ENCODE measurements around the gene RPS14.
"Not testable (repeated sequence)": the region's sequence is repeated elsewhere in the genome, so short reads cannot be mapped to it uniquely, and the experiment has no call there.

Gene RPS14

GRCh38 chr5:150484964-150485692 is 35.6 kb upstream of the RPS14 start:
- DNase-seq (ENCODE audit: extremely low spot score): no peak
- POLR2A ChIA-PET: interaction anchor here (1.0 to 1.4 kb wide), 5 partner anchors 13 to 216 kb away, joined by 3 to 4 read pairs (median 4); partner anchors contain the start of gene RBM22
- TF ChIP-seq HDGF (IDR thresholded peaks at IDR 0.05; ENCODE audit: borderline replicate concordance): no peak
- TF ChIP-seq L3MBTL2 (conservative IDR thresholded peaks at IDR 0.05): peak; percentile 49; the same call in 1 of the 2 replicates
- CTCF ChIA-PET: interaction anchor here (0.6 to 0.9 kb wide), 2 partner anchors 26 to 104 kb away, joined by 3 to 8 read pairs; no protein-coding TSS in a partner anchor

- ChIA-PET POLR2A (interaction anchor here (0.5 to 1.5 kb wide), 4 partner anchors 25 to 853 kb away, joined by 3 read pairs; partner anchors contain the start of gene RBM22), CTCF (interaction anchor here (0.5 to 1.0 kb wide), 2 partner anchors 42 to 1286 kb away, joined by 3 read pairs; no protein-coding TSS in a partner anchor)
- no peak for DNase-seq (ENCODE audit: extremely low spot score)
- no peak for TF ChIP-seq CTBP1 (IDR thresholded peaks at IDR 0.05; ENCODE audit: borderline replicate concordance)
- no peak for TF ChIP-seq NFRKB (IDR thresholded peaks at IDR 0.05)
- no peak for TF ChIP-seq PKNOX1 (IDR thresholded peaks at IDR 0.05)
- no peak for TF ChIP-seq HDGF (IDR thresholded peaks at IDR 0.05; ENCODE audit: borderline replicate concordance)
- no peak for TF ChIP-seq FOXK2 (IDR thresholded peaks at IDR 0.05)
- no peak for TF ChIP-seq SP1 (IDR thresholded peaks at IDR 0.05)
- no peak for TF ChIP-seq FOXA1 (IDR thresholded peaks at IDR 0.05)
- no peak for TF ChIP-seq L3MBTL2 (conservative IDR thresholded peaks at IDR 0.05)
- TF ChIP-seq TARDBP (IDR thresholded peaks at IDR 0.05): no peak
- no peak for TF ChIP-seq SUZ12 (IDR thresholded peaks at IDR 0.05)
- no peak for TF ChIP-seq ARNT (IDR thresholded peaks at IDR 0.05)
Observed at GRCh38 chr5:150481972-150482406, 32.5 kb upstream of the RPS14 start.

DNA sequence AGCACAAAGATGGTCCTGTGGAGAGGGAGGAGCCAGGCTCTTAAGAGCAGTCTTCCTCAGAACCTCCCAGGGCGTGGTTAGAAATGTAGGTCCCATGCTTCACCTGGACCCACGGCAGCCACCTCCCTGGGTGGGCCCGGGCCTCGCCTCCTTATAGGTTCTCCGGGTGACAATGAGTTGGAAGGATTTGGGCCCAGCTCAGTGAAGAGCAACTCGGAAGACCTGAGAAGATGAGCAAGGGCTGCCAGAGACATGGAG is 32.1 kb upstream of the RPS14 start:
- no peak for TF ChIP-seq ARNT (IDR thresholded peaks at IDR 0.05)
- no peak for TF ChIP-seq SUZ12 (IDR thresholded peaks at IDR 0.05)
- no peak for TF ChIP-seq FOXM1 (IDR thresholded peaks at IDR 0.05; ENCODE audit: borderline replicate concordance)
- no peak for TF ChIP-seq NFRKB (IDR thresholded peaks at IDR 0.05)
- TF ChIP-seq L3MBTL2 (conservative IDR thresholded peaks at IDR 0.05): no peak
- TF ChIP-seq PKNOX1 (IDR thresholded peaks at IDR 0.05): no peak
- POLR2A ChIA-PET: interaction anchor here (0.6 to 1.5 kb wide), 3 partner anchors 25 to 853 kb away, joined by 3 read pairs; no protein-coding TSS in a partner anchor
- CTCF ChIA-PET: interaction anchor here (0.6 to 1.0 kb wide), 2 partner anchors 42 to 61 kb away, joined by 3 read pairs; no protein-coding TSS in a partner anchor
- DNase-seq (ENCODE audit: extremely low spot score): no peak

DNA sequence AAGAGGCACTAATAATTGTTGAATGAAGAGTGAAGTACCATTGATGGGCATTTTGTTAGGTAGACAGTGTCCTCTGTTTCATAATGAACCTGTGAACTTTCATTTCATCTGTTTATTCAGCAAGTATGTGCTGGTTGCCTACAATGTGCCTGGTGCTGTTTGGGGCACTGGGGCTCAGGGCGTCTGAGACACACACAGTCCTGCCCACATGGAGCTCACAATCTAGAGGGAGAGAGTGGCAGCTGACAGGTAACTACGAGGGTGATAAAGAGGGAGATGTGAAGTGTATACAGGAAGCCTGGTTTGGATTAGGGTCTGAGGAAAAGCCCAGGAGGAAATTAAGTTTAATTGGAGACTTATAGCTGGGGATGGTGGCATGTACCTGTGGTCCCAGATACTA is 29.9 kb upstream of the RPS14 start:
- TF ChIP-seq SUZ12 (IDR thresholded peaks at IDR 0.05) (no peak), L3MBTL2 (conservative IDR thresholded peaks at IDR 0.05) (no peak), ELF4 (IDR thresholded peaks at IDR 0.05) (no peak), ARNT (IDR thresholded peaks at IDR 0.05) (no peak), CTBP1 (IDR thresholded peaks at IDR 0.05; ENCODE audit: borderline replicate concordance) (no peak), SP1 (IDR thresholded peaks at IDR 0.05) (no peak)
- CTCF ChIA-PET: interaction anchor here (0.7 kb wide), 1 partner anchor 66 kb away, joined by 3 read pairs; no protein-coding TSS in a partner anchor
- DNase-seq (ENCODE audit: extremely low spot score): no peak
- POLR2A ChIA-PET: interaction anchor here (1.1 kb wide), 1 partner anchor 30 kb away, joined by 4 read pairs; the partner anchor contains the start of gene RPS14

GRCh38 chr5:150476568-150476967 is 27.0 kb upstream of the RPS14 start:
- POLR2A ChIA-PET; DNase-seq (ENCODE audit: extremely low spot score); CTCF ChIA-PET: not testable (repeated sequence)

DNA sequence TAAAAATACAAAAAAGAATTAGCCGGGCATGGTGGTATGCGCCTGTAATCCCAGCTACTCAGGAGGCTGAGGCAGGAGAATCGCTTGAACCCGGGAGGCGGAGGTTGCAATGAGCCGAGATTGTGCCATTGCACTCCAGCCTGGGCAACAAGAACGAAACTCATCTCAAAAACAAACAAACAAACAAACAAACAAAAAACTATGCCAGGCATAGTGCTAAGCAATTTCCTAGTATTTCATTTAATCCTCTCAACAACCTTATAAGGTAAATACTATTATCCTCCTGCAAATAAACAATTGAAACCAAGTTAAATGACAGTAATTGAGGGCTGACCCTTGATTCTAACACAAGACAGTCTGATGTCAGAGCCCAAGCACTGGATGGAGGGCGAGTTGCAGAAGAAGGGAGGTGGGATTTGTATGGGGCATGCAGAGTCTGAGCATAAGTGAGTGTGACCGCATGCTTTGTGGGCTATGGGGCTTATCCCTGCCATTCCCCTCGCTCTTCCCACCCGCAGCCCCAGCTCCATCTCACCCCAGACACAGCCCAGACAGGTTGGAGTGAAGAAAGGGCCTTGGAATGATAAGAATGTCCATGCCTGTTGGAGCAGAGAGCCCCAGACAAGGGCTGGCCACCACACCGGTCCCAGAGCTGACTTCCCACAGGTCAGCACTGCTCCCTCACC is 24.3 kb upstream of the RPS14 start:
- TF ChIP-seq BHLHE40 (IDR thresholded peaks at IDR 0.05; ENCODE audit: borderline replicate concordance) (no peak), FOXM1 (IDR thresholded peaks at IDR 0.05; ENCODE audit: borderline replicate concordance) (no peak), L3MBTL2 (conservative IDR thresholded peaks at IDR 0.05) (no peak), FOXA1 (IDR thresholded peaks at IDR 0.05) (no peak), ELF4 (IDR thresholded peaks at IDR 0.05) (no peak), ARNT (IDR thresholded peaks at IDR 0.05) (no peak), CTBP1 (IDR thresholded peaks at IDR 0.05; ENCODE audit: borderline replicate concordance) (no peak), FOXK2 (IDR thresholded peaks at IDR 0.05) (no peak), LEF1 (IDR thresholded peaks at IDR 0.05; ENCODE audit: borderline replicate concordance) (no peak), SUZ12 (IDR thresholded peaks at IDR 0.05) (no peak), NFRKB (IDR thresholded peaks at IDR 0.05) (no peak), SP1 (IDR thresholded peaks at IDR 0.05) (no peak), ZNF384 (IDR thresholded peaks at IDR 0.05) (no peak), PKNOX1 (IDR thresholded peaks at IDR 0.05) (no peak), HDGF (IDR thresholded peaks at IDR 0.05; ENCODE audit: borderline replicate concordance) (no peak), TARDBP (IDR thresholded peaks at IDR 0.05) (no peak)
- ChIA-PET POLR2A (no interaction called here), CTCF (interaction anchor here (0.7 kb wide), 1 partner anchor 22 kb away, joined by 4 read pairs; no protein-coding TSS in a partner anchor)
- DNase-seq (ENCODE audit: extremely low spot score): no peak

All from HEK293T (cell line).